HepG2 (cell line): Measurements from ENCODE around the gene USP20. TPM values are rescaled to one million over a fixed set of nuclear protein-coding genes. Genes with fewer than 3 reads are reported as not detected.

Source experiments
- CHD4 ChIP-seq: fragments of 200-600 bp; sonication (generic); IDR thresholded peaks from 2 replicates; pipeline ENCODE4 v1.7.0; 2017; ENCODE audit warnings: mild to moderate bottlenecking, low read length, borderline replicate concordance
- HMGXB3 ChIP-seq: sonication (generic); formaldehyde crosslinking; IDR thresholded peaks from 2 replicates; pipeline ENCODE4 v1.4.0; 2020; ENCODE audit warnings: missing genetic modification reagents, borderline replicate concordance
- HNRNPUL1 ChIP-seq: fragments of 200-400 bp; formaldehyde crosslinking; IDR thresholded peaks from 2 replicates; pipeline ENCODE4 v1.6.1; 2017; ENCODE audit warnings: low read depth, mild to moderate bottlenecking, low read length, moderate library complexity
- LCORL ChIP-seq, 2 experiments: fragments of 450-650 bp in 1 of 2; sonication (generic) in 1 of 2; formaldehyde crosslinking in 1 of 2; IDR thresholded peaks; 2 replicates each; pipeline versions ENCODE4 v1.5.0 to v1.6.1; 2017 to 2020; ENCODE audit warnings: antibody characterized with exemption in 1 of 2, missing genetic modification reagents in 1 of 2
- NKX3-1 ChIP-seq: sonication (generic); formaldehyde crosslinking; IDR thresholded peaks from 2 replicates; pipeline ENCODE4 v1.5.0; 2020; ENCODE audit warnings: missing genetic modification reagents
- NR2F1 ChIP-seq, 2 experiments: fragments of 450-650 bp in 1 of 2; formaldehyde crosslinking in 1 of 2; IDR thresholded peaks; 2 replicates each; pipeline versions ENCODE4 v1.5.0 to v1.6.1; 2016 to 2020; ENCODE audit warnings: mild to moderate bottlenecking in 1 of 2, missing compliant biosample characterization in 1 of 2, missing genetic modification reagents in 1 of 2, moderate library complexity in 1 of 2
- SMAD1 ChIP-seq: sonication (generic); formaldehyde crosslinking; IDR thresholded peaks from 2 replicates; pipeline ENCODE4 v1.4.0; 2020; ENCODE audit warnings: missing genetic modification reagents, low read depth, mild to moderate bottlenecking, borderline replicate concordance
- SP1 ChIP-seq, 2 experiments: fragments of 450-650 bp in 1 of 2; sonication (generic) in 1 of 2; formaldehyde crosslinking in 1 of 2; IDR thresholded peaks; 2 replicates each; pipeline versions ENCODE4 v1.4.0 to v1.6.1; 2016 to 2020; ENCODE audit warnings: missing genetic modification reagents in 1 of 2
- TAF15 ChIP-seq: fragments of 200-400 bp; formaldehyde crosslinking; IDR thresholded peaks from one replicate; pipeline ENCODE4 v1.6.1; 2018; ENCODE audit warnings: mild to moderate bottlenecking, low read depth, low read length; ENCODE audit not compliant: poor library complexity, severe bottlenecking
- TERF1 ChIP-seq: sonication (generic); formaldehyde crosslinking; IDR thresholded peaks from 2 replicates; pipeline ENCODE4 v1.8.0; 2022; ENCODE audit warnings: mild to moderate bottlenecking, missing genetic modification reagents, moderate library complexity
- TOPORS ChIP-seq: sonication (generic); formaldehyde crosslinking; IDR thresholded peaks from 2 replicates; pipeline ENCODE4 v1.8.0; 2023; ENCODE audit warnings: mild to moderate bottlenecking, missing genetic modification reagents
- ZNF124 ChIP-seq: sonication (generic); formaldehyde crosslinking; IDR thresholded peaks from 2 replicates; pipeline ENCODE4 v1.4.0; 2020; ENCODE audit warnings: missing genetic modification reagents
- ZNF143 ChIP-seq: sonication (generic); formaldehyde crosslinking; IDR thresholded peaks from 2 replicates; pipeline ENCODE4 v1.4.0; 2020; ENCODE audit warnings: missing genetic modification reagents
- ZNF468 ChIP-seq: sonication (generic); formaldehyde crosslinking; IDR thresholded peaks from 2 replicates; pipeline ENCODE4 v1.8.0; 2022; ENCODE audit warnings: mild to moderate bottlenecking, moderate library complexity, missing genetic modification reagents
- ZNF567 ChIP-seq: sonication (generic); formaldehyde crosslinking; IDR thresholded peaks from 2 replicates; pipeline ENCODE4 v1.8.1; 2023; ENCODE audit warnings: mild to moderate bottlenecking, missing genetic modification reagents, borderline replicate concordance
- ZNF740 ChIP-seq: sonication (generic); formaldehyde crosslinking; IDR thresholded peaks from 2 replicates; pipeline ENCODE4 v1.4.0; 2020; ENCODE audit warnings: missing genetic modification reagents
- ZNF781 ChIP-seq: sonication (generic); formaldehyde crosslinking; IDR thresholded peaks from 2 replicates; pipeline ENCODE4 v1.5.1; 2020; ENCODE audit warnings: borderline replicate concordance, mild to moderate bottlenecking, missing genetic modification reagents; ENCODE audit errors: not compliant biosample characterization
- ZNF800 ChIP-seq: sonication (generic); formaldehyde crosslinking; IDR thresholded peaks from 2 replicates; pipeline ENCODE4 v1.4.0; 2020; ENCODE audit warnings: missing genetic modification reagents
- polyA plus RNA-seq, 8 experiments: library from polyadenylated mRNA; depleted of rRNA in 3 of 8; stranded (reverse) in 7 of 8; unstranded in 1 of 8; fragments of >200 nt; fragmentation: Illumina TruSeq in 4 of 8; extraction: Trizol in 4 of 8; gene quantifications; 2 replicates each; pipeline versions ENCODE4 v1.2.1 to v1.2.3, GENCODE V29; 2011 to 2016; ENCODE audit warnings: low read depth in 4 of 8, missing spikeins in 1 of 8, mixed read lengths in 1 of 8; ENCODE audit not compliant: insufficient read depth in 1 of 8
- total RNA-seq, 5 experiments: library from RNA; depleted of rRNA; stranded (reverse); fragments of >200 nt; fragmentation: Illumina TruSeq; extraction: Trizol; gene quantifications; 2 replicates each; pipeline ENCODE4 v1.2.3, GENCODE V29; 2016; ENCODE audit warnings: low read depth in 1 of 5

USP20 gene
- total and polyA plus RNA-seq, 2 of the 13 experiments (the other 11 are each of a cell fraction or from before 2014, with no cell fraction given), result 4.4 to 5.9 TPM

GRCh38 chr9:129802833-129803675 is 32.2 kb upstream of the USP20 start, which contains the start of gene TOR1B (continued):
- TF ChIP-seq TERF1, result no peak
- no peak for TF ChIP-seq TAF15
- 0 out of 2 replicates have a peak, but pooled peaks have one; percentile 31 for TF ChIP-seq SMAD1 (CRISPR knock-in tag)
- TF ChIP-seq TOPORS (CRISPR knock-in tag), result no peak
- TF ChIP-seq ZNF740 (CRISPR knock-in tag), result no peak
- no peak for TF ChIP-seq LCORL (IDR thresholded peaks at IDR 0.05)
- TF ChIP-seq LCORL (CRISPR knock-in tag; IDR thresholded peaks at IDR 0.05), result 0 out of 2 replicates have a peak, but pooled peaks have one; percentile 39
- TF ChIP-seq SP1 (IDR thresholded peaks at IDR 0.05), result no peak
- TF ChIP-seq SP1 (CRISPR knock-in tag; IDR thresholded peaks at IDR 0.05), result peak; percentile 93
- no peak for TF ChIP-seq HNRNPUL1
- 0 out of 2 replicates have a peak, but pooled peaks have one; percentile 32 for TF ChIP-seq NKX3-1 (CRISPR knock-in tag)
- no peak for TF ChIP-seq NR2F1 (CRISPR knock-in tag; IDR thresholded peaks at IDR 0.05)
- TF ChIP-seq ZNF468 (CRISPR knock-in tag), result no peak
- TF ChIP-seq ZNF567 (CRISPR knock-in tag), result no peak
- no peak for TF ChIP-seq ZNF124 (CRISPR knock-in tag)
- no peak for TF ChIP-seq HMGXB3 (CRISPR knock-in tag)
- no peak for TF ChIP-seq CHD4
- no peak for TF ChIP-seq ZNF143 (CRISPR knock-in tag)
- no peak for TF ChIP-seq ZNF781 (CRISPR knock-in tag)
- TF ChIP-seq ZNF800 (CRISPR knock-in tag), result peak; percentile 64; the same call in 1 of the 2 replicates
